Measurements from ENCODE around the gene CCND2.

The CCND2 gene

GRCh38 chr12:4286228-4286627, 12.7 kb downstream of the CCND2 start:
- DNase-seq: peak; percentile 28
- in situ Hi-C loops (cut with MboI; ENCODE audit: low pct_unique_long_range_greater_than_20kb, low sequenced_read_pairs): loop anchor here (25.0 kb wide), 1 partner anchor 399 kb away; no protein-coding TSS in a partner anchor

DNA sequence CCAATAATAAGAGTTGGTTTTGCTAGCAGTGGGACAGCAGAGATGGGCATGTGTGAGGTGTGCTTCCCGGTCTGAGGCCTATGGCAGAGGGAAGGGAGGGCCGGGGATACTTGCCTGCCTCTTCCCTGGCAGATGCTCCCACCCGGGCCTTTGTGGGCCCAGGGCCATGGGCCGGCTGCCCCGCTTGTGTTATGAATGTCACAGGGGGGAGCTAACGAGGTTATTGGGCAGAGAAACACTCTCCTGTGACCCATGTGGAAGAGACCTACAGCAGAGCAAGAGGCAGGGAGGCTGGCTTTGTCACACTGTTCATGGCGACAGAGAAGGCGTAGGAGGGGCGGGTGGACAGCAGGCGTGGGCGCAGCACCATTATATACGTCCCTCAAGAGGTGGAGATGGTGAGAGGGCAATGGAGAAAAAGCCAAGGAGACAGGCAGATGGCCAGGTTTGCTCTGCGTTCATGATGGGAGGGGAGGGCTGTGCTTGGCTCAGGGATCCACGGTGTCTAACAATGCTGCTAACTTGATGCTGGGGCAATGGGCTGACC, 13.3 kb downstream of the CCND2 start:
- in situ Hi-C loops (cut with MboI; ENCODE audit: low pct_unique_long_range_greater_than_20kb, low sequenced_read_pairs): loop anchor here (25.0 kb wide), 1 partner anchor 400 kb away; no protein-coding TSS in a partner anchor
- DNase-seq: no peak

DNA sequence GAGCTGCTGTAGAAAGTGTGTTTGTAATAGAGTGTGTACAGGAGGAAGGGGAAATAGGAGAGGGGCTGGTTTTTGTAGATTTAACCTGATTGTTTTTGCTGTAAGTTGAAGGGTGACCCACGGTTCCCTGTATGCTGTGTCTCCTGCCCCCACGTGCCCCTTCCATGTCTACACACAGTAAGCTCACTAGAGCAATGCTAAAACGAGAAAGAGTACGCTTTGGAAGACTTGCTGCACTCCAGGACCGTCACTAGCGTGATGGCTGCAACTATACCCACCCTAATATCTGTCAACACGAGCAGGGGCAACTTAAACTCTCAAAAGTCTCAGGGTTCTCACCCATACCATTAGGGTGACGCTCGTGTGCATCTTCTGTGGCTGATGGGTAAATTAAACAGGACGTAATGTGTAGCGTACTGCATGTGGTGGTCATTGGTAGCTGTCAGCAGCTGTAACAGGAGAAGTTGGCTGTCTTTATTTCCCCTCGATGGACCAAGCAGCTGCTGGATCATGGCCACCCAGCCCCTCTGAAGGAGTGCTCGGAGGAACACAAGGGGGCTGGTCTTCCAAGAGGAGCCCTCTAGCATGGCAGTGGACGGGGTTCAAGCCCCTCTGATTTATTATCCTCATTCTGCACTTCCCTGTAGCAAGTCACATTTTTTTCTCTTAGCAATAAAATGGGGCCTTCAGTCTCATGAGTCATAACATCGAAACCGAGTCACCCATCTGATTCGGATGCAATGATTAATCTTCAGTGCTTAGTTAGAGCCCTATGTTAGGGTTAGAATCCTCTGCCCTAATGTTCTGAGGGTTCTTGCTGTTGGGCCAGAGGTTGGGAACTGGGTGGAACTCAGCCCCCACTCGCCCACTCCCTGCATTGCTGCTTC, 14.0 kb downstream of the CCND2 start:
- in situ Hi-C loops (cut with MboI; ENCODE audit: low pct_unique_long_range_greater_than_20kb, low sequenced_read_pairs): loop anchor here (25.0 kb wide), 1 partner anchor 400 kb away; no protein-coding TSS in a partner anchor
- DNase-seq: no peak

- in situ Hi-C loops (cut with MboI; ENCODE audit: low pct_unique_long_range_greater_than_20kb, low sequenced_read_pairs): loop anchor here (25.0 kb wide), 1 partner anchor 401 kb away; no protein-coding TSS in a partner anchor
- DNase-seq: peak; percentile 72
Measured at GRCh38 chr12:4288296-4289131, 15.0 kb downstream of the CCND2 start.

GRCh38 chr12:4289231-4289878, 15.8 kb downstream of the CCND2 start:
- peak; percentile 86 for DNase-seq
- in situ Hi-C loops (cut with MboI; ENCODE audit: low pct_unique_long_range_greater_than_20kb, low sequenced_read_pairs): loop anchor here (25.0 kb wide), 1 partner anchor 402 kb away; no protein-coding TSS in a partner anchor

- in situ Hi-C loops (cut with MboI; ENCODE audit: low pct_unique_long_range_greater_than_20kb, low sequenced_read_pairs): loop anchor here (25.0 kb wide), 1 partner anchor 403 kb away; no protein-coding TSS in a partner anchor
- DNase-seq: no peak
Measured at GRCh38 chr12:4289998-4290790, 16.6 kb downstream of the CCND2 start.

GRCh38 chr12:4292341-4293073, 18.9 kb downstream of the CCND2 start:
- in situ Hi-C loops (cut with MboI; ENCODE audit: low pct_unique_long_range_greater_than_20kb, low sequenced_read_pairs): loop anchor here (25.0 kb wide), 1 partner anchor 405 kb away; no protein-coding TSS in a partner anchor
- DNase-seq: no peak

- in situ Hi-C loops (cut with MboI; ENCODE audit: low pct_unique_long_range_greater_than_20kb, low sequenced_read_pairs): loop anchor here (25.0 kb wide), 1 partner anchor 406 kb away; no protein-coding TSS in a partner anchor
- no peak for DNase-seq
Measured at GRCh38 chr12:4293299-4293965, 19.9 kb downstream of the CCND2 start.

- in situ Hi-C loops (cut with MboI; ENCODE audit: low pct_unique_long_range_greater_than_20kb, low sequenced_read_pairs): loop anchor here (25.0 kb wide), 1 partner anchor 407 kb away; no protein-coding TSS in a partner anchor
- DNase-seq: no peak
Measured at GRCh38 chr12:4293966-4294505, 20.5 kb downstream of the CCND2 start.

DNA sequence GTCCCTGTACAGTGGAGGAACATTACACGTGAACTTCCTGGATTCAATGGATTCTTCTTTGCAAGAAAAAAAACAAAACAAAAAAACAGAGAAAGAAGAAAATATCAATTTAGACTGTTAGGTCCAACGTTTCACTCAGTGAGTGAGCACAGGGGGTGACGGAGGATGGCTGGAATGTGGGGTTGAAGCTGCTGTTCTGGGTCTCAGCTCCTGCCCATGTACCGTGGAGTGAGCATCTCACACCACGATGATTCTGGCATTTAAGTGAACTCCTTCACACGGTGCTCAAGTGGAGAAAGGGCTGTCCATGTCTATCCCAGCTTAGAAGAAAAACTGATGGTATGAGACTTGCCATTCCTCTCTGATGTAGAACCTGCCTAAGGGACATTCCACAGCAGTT, 23.2 kb downstream of the CCND2 start:
- DNase-seq: no peak
- in situ Hi-C loops (cut with MboI; ENCODE audit: low pct_unique_long_range_greater_than_20kb, low sequenced_read_pairs): loop anchor here (25.0 kb wide), 1 partner anchor 409 kb away; no protein-coding TSS in a partner anchor

DNA sequence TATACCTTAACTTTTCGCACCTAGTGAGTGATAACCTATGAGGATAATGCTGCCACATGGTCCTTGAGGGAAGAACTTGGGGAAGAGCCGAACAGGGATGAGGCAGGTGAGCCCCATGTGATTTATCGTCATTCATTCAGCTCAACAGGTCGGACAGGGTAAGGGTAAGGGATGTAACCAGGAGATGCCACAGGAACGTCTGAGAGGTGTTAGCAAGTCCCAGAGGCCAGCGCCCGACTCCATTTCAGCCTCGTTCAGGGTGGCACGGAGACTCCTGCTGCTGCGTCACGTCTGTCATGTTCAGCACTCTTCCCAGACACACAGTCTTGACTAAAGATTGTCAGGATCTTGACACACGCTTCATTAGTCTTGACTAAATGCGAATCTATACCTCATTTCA, 24.1 kb downstream of the CCND2 start:
- in situ Hi-C loops (cut with MboI; ENCODE audit: low pct_unique_long_range_greater_than_20kb, low sequenced_read_pairs): loop anchor here (25.0 kb wide), 1 partner anchor 410 kb away; no protein-coding TSS in a partner anchor
- DNase-seq: no peak

DNA sequence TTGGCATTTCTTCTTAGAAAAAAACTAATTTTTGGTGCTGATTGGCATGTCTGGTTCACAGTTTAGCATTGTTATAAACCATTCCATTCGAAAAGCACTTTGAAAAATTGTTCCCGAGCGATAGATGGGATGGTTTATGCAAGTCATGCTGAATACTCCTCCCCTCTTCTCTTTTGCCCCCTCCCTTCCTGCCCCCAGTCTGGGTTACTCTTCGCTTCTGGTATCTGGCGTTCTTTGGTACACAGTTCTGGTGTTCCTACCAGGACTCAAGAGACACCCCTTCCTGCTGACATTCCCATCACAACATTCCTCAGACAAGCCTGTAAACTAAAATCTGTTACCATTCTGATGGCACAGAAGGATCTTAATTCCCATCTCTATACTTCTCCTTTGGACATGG, 27.3 kb downstream of the CCND2 start:
- no peak for DNase-seq
- in situ Hi-C loops (cut with MboI; ENCODE audit: low pct_unique_long_range_greater_than_20kb, low sequenced_read_pairs): loop anchor here (25.0 kb wide), 1 partner anchor 711 kb away; no protein-coding TSS in a partner anchor

GRCh38 chr12:4301932-4302501, 28.5 kb downstream of the CCND2 start:
- no peak for DNase-seq
- in situ Hi-C loops (cut with MboI; ENCODE audit: low pct_unique_long_range_greater_than_20kb, low sequenced_read_pairs): loop anchor here (25.0 kb wide), 1 partner anchor 710 kb away; no protein-coding TSS in a partner anchor

GRCh38 chr12:4302881-4303280, 29.3 kb downstream of the CCND2 start:
- in situ Hi-C loops (cut with MboI; ENCODE audit: low pct_unique_long_range_greater_than_20kb, low sequenced_read_pairs): loop anchor here (25.0 kb wide), 1 partner anchor 709 kb away; no protein-coding TSS in a partner anchor
- no peak for DNase-seq

DNA sequence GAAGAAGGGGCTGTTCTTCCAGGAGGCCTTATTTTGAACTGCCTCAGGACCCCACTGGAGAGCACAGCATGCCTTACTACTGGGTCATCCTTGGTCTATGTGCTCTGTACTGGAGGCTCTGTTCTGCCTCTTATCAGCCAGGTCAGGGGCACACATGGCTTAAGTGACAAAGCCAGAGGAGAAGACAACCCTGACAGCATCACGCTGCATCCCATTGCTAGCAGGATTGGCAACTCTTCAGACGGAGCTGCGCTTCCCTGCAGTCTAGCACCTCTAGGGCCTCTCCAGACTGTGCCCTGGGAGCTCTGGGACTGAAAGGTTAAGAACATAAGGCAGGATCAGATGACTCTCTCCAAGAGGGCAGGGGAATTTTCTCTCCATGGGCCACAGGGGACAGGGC, 30.2 kb downstream of the CCND2 start:
- DNase-seq: no peak

More for the DNA sequence above, 30.2 kb downstream of the CCND2 start:
- in situ Hi-C loops (cut with MboI; ENCODE audit: low pct_unique_long_range_greater_than_20kb, low sequenced_read_pairs): loop anchor here (25.0 kb wide), 1 partner anchor 709 kb away; no protein-coding TSS in a partner anchor
